SIG-M5 treated with dmso at 0.1 percent for 504 hours (cell line): ENCODE data around the gene ARHGAP21.
"Not testable (repeated sequence)": the region's sequence is repeated elsewhere in the genome, so short reads cannot be mapped to it uniquely, and the experiment has no call there.

ENCODE experiments used
- DNase-seq: peaks from one replicate; lab custom pipeline; 2025; ENCODE audit not compliant: unreplicated experiment; lab: John Stamatoyannopoulos, UW

Gene ARHGAP21

GRCh38 chr10:24642921-24643678 is 80.6 kb downstream of the ARHGAP21 start:
- peak; percentile 57 for DNase-seq

- DNase-seq, result no peak
These were observed 84.6 kb downstream of the ARHGAP21 start for GRCh38 chr10:24639124-24639523.

GRCh38 chr10:24625778-24626177 is 97.9 kb downstream of the ARHGAP21 start:
- no peak for DNase-seq

- DNase-seq, result no peak
These were observed 100.3 kb downstream of the ARHGAP21 start for GRCh38 chr10:24623383-24623782.

- DNase-seq, result no peak
These were observed 100.8 kb downstream of the ARHGAP21 start for GRCh38 chr10:24622781-24623301.

- not testable (repeated sequence) for DNase-seq
These were observed 102.5 kb downstream of the ARHGAP21 start for GRCh38 chr10:24621035-24621795.

GRCh38 chr10:24619994-24620310 is 103.7 kb downstream of the ARHGAP21 start:
- DNase-seq, result not testable (repeated sequence)

GRCh38 chr10:24619291-24619993 is 104.2 kb downstream of the ARHGAP21 start:
- not testable (repeated sequence) for DNase-seq

- peak; percentile 13 for DNase-seq
These were observed 105.3 kb downstream of the ARHGAP21 start for GRCh38 chr10:24618401-24618800.

GRCh38 chr10:24617771-24618396 is 105.8 kb downstream of the ARHGAP21 start:
- DNase-seq, result peak; percentile 32

- no peak for DNase-seq
These were observed 107.2 kb downstream of the ARHGAP21 start for GRCh38 chr10:24616536-24616935.

GRCh38 chr10:24606021-24606420 is 117.7 kb downstream of the ARHGAP21 start:
- no peak for DNase-seq

- DNase-seq, result no peak
These were observed 118.5 kb downstream of the ARHGAP21 start for GRCh38 chr10:24605141-24605540.

GRCh38 chr10:24603333-24603732 is 120.4 kb downstream of the ARHGAP21 start:
- no peak for DNase-seq

GRCh38 chr10:24597961-24598360 is 125.7 kb downstream of the ARHGAP21 start:
- DNase-seq, result no peak

- DNase-seq, result no peak
These were observed 126.3 kb downstream of the ARHGAP21 start for GRCh38 chr10:24597426-24597825.

GRCh38 chr10:24596217-24596930 is 127.3 kb downstream of the ARHGAP21 start:
- DNase-seq, result no peak

GRCh38 chr10:24590697-24591457 is 132.8 kb downstream of the ARHGAP21 start:
- DNase-seq, result no peak

- DNase-seq, result no peak
These were observed 134.4 kb downstream of the ARHGAP21 start for GRCh38 chr10:24589265-24589664.

GRCh38 chr10:24579906-24580305 is 143.8 kb downstream of the ARHGAP21 start:
- no peak for DNase-seq
